Activated B cell treated with CpG ODN at 0.5 μM for 24 hours (primary cell): ENCODE results near the gene GALNT8. TPM values are rescaled to one million over a fixed set of nuclear protein-coding genes. Genes with fewer than 3 reads are reported as not detected.

ENCODE experiments used
- ATAC-seq: fragments of 200-7000 bp; cut with Tn5 transposase; one replicate; pipeline ENCODE4 v1.10.0; 2021; ENCODE audit warnings: low read depth, mild to moderate bottlenecking, moderate library complexity
- CTCF ChIA-PET: fragments of 350-600 bp; sonication (Branson Sonifier 250); formaldehyde crosslinking; loops from one replicate; lab custom pipeline; 2021; ENCODE audit warnings: antibody characterized with exemption; lab: Charles Lee
- POLR2A ChIA-PET: fragments of 350-600 bp; sonication (Branson Sonifier 250); formaldehyde crosslinking; loops from one replicate; lab custom pipeline; 2021; ENCODE audit warnings: antibody characterized with exemption; lab: Charles Lee
- DNase-seq: peaks from one replicate; pipeline ENCODE4 v3.0.0; 2022
- H3K27ac Mint-ChIP-seq: one replicate; pipeline ENCODE4 v1.8.0; 2020; ENCODE audit warnings: mixed read lengths
- H3K27me3 Mint-ChIP-seq: one replicate; pipeline ENCODE4 v1.8.0; 2021; ENCODE audit warnings: mixed read lengths
- H3K36me3 Mint-ChIP-seq: one replicate; pipeline ENCODE4 v1.8.0; 2021; ENCODE audit warnings: low read depth, mixed read lengths
- H3K4me1 Mint-ChIP-seq: one replicate; pipeline ENCODE4 v1.8.0; 2021; ENCODE audit warnings: mixed read lengths
- H3K4me3 Mint-ChIP-seq: one replicate; pipeline ENCODE4 v1.8.0; 2020; ENCODE audit warnings: mild to moderate bottlenecking, mixed read lengths
- H3K9me3 Mint-ChIP-seq: one replicate; pipeline ENCODE4 v1.8.0; 2020; ENCODE audit warnings: mixed read lengths
- CTCF ChIP-seq: fragments of 200-600 bp; IDR thresholded peaks from one replicate; pipeline ENCODE4 v1.8.0; 2022; ENCODE audit warnings: antibody characterized with exemption, mild to moderate bottlenecking
- intact Hi-C: fragments of 100-400 bp; cut with micrococcal nuclease; formaldehyde crosslinking; loops from one replicate; pipeline ENCODE4 v1.15.1; 2024
- total RNA-seq: library from RNA; stranded (reverse); gene quantifications from 2 replicates; pipeline ENCODE4 v1.2.3, GENCODE V29; 2022

Gene GALNT8
- total RNA-seq, 1 donor from 2014 or later = 1.4 TPM

- no peak overlapping the region for H3K27ac Mint-ChIP-seq
- peaks cover 25% of the 10 kb centered on the region for H3K27me3 Mint-ChIP-seq
- intact Hi-C loops = no loop called here
- ATAC-seq (no peak), DNase-seq (no peak)
- H3K36me3 Mint-ChIP-seq = no peaks in the 10 kb centered on the region
- no peak overlapping the region for H3K4me3 Mint-ChIP-seq
- TF ChIP-seq CTCF = no peak
- H3K4me1 Mint-ChIP-seq = peaks cover 36% of the 10 kb centered on the region
- ChIA-PET POLR2A (no interaction called here), CTCF (interaction anchor here (1.7 kb wide), 1 partner anchor 48 kb away, joined by 7 read pairs; no protein-coding TSS in a partner anchor)
- H3K9me3 Mint-ChIP-seq = no peaks in the 10 kb centered on the region
Measured at GRCh38 chr12:4807116-4807783, 87.0 kb downstream of the GALNT8 start.

- DNase-seq (no peak), ATAC-seq (no peak)
- no peaks in the 10 kb centered on the region for H3K9me3 Mint-ChIP-seq
- H3K27me3 Mint-ChIP-seq = peaks cover 25% of the 10 kb centered on the region
- intact Hi-C loops = no loop called here
- no peaks in the 10 kb centered on the region for H3K36me3 Mint-ChIP-seq
- ChIA-PET CTCF (interaction anchor here (1.7 kb wide), 1 partner anchor 47 kb away, joined by 7 read pairs; no protein-coding TSS in a partner anchor), POLR2A (no interaction called here)
- no peak overlapping the region for H3K27ac Mint-ChIP-seq
- TF ChIP-seq CTCF = no peak
- peaks cover 36% of the 10 kb centered on the region for H3K4me1 Mint-ChIP-seq
- H3K4me3 Mint-ChIP-seq = no peak overlapping the region
Measured at GRCh38 chr12:4807813-4808212, 87.6 kb downstream of the GALNT8 start.

GRCh38 chr12:4809013-4809448 lies 88.8 kb downstream of the GALNT8 start:
- H3K4me3 Mint-ChIP-seq = peak overlapping the region; percentile 80
- POLR2A ChIA-PET = interaction anchor here (0.6 kb wide), 1 partner anchor 48 kb away, joined by 5 read pairs; no protein-coding TSS in a partner anchor
- H3K4me1 Mint-ChIP-seq = peaks cover 36% of the 10 kb centered on the region
- no peak for TF ChIP-seq CTCF
- peaks cover 27% of the 10 kb centered on the region for H3K27me3 Mint-ChIP-seq
- intact Hi-C loops = no loop called here
- DNase-seq (no peak), ATAC-seq (peak; percentile 62)
- H3K9me3 Mint-ChIP-seq = no peaks in the 10 kb centered on the region
- no peaks in the 10 kb centered on the region for H3K36me3 Mint-ChIP-seq
- CTCF ChIA-PET = no interaction called here
- H3K27ac Mint-ChIP-seq = no peak overlapping the region

GRCh38 chr12:4809449-4810218 lies 89.4 kb downstream of the GALNT8 start:
- peaks cover 28% of the 10 kb centered on the region for H3K27me3 Mint-ChIP-seq
- peak overlapping the region; percentile 75 for H3K4me3 Mint-ChIP-seq
- DNase-seq (no peak), ATAC-seq (no peak)
- intact Hi-C loops = loop anchor here (10.0 kb wide), 1 partner anchor 935 kb away; the partner anchor contains the start of gene PARP11
- no peaks in the 10 kb centered on the region for H3K36me3 Mint-ChIP-seq
- CTCF ChIA-PET = interaction anchor here (0.8 kb wide), 1 partner anchor 926 kb away, joined by 3 read pairs; no protein-coding TSS in a partner anchor
- H3K27ac Mint-ChIP-seq = no peak overlapping the region
- POLR2A ChIA-PET = interaction anchor here (0.7 to 1.4 kb wide), 2 partner anchors 10 to 20 kb away, joined by 3 to 5 read pairs; no protein-coding TSS in a partner anchor
- H3K4me1 Mint-ChIP-seq = peaks cover 36% of the 10 kb centered on the region
- H3K9me3 Mint-ChIP-seq = no peaks in the 10 kb centered on the region
- TF ChIP-seq CTCF = no peak
